ENCODE measurements around the gene PRPF19. TPM values are rescaled to one million over a fixed set of nuclear protein-coding genes. Genes with fewer than 3 reads are reported as not detected.
A peak's percentile ranks its signal among the peaks of the same experiment; 100 is the strongest.

PRPF19 gene
- total RNA-seq, 1 donor: 41.5 TPM

- TF ChIP-seq, protein P1, sequence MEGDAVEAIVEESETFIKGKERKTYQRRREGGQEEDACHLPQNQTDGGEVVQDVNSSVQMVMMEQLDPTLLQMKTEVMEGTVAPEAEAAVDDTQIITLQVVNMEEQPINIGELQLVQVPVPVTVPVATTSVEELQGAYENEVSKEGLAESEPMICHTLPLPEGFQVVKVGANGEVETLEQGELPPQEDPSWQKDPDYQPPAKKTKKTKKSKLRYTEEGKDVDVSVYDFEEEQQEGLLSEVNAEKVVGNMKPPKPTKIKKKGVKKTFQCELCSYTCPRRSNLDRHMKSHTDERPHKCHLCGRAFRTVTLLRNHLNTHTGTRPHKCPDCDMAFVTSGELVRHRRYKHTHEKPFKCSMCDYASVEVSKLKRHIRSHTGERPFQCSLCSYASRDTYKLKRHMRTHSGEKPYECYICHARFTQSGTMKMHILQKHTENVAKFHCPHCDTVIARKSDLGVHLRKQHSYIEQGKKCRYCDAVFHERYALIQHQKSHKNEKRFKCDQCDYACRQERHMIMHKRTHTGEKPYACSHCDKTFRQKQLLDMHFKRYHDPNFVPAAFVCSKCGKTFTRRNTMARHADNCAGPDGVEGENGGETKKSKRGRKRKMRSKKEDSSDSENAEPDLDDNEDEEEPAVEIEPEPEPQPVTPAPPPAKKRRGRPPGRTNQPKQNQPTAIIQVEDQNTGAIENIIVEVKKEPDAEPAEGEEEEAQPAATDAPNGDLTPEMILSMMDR (IDR thresholded peaks at IDR 0.05; ENCODE audit: insufficient read depth, low read depth, low read length): no peak
- DNase-seq (ENCODE audit: low read depth): no peak
- peak overlapping the region; percentile 72 for H3K4me3 ChIP-seq (ENCODE audit: low read depth, low read length)
Observed at GRCh38 chr11:60924906-60925853, 18.8 kb upstream of the PRPF19 start.

- peak; percentile 64 for DNase-seq (ENCODE audit: low read depth)
- peak within 1 kb of the TSS; percentile 72 for H3K4me3 ChIP-seq (ENCODE audit: low read depth, low read length)
- TF ChIP-seq, protein P1 (IDR thresholded peaks at IDR 0.05; ENCODE audit: insufficient read depth, low read depth, low read length): no peak
Observed at GRCh38 chr11:60924110-60924905, 17.9 kb upstream of the PRPF19 start, which contains the start of gene TMEM132A. Gene TMEM132A, plus strand, starts transcription at chr11:60924460. Its CDS starts 174 bp downstream, at chr11:60924634.

- peak overlapping the region; percentile 72 for H3K4me3 ChIP-seq (ENCODE audit: low read depth, low read length)
- DNase-seq (ENCODE audit: low read depth): no peak
- TF ChIP-seq, protein P1 (IDR thresholded peaks at IDR 0.05; ENCODE audit: insufficient read depth, low read depth, low read length): no peak
Observed at GRCh38 chr11:60923800-60924109, 17.4 kb upstream of the PRPF19 start.

GRCh38 chr11:60923326-60923725 lies 16.9 kb upstream of the PRPF19 start:
- TF ChIP-seq, protein P1 (IDR thresholded peaks at IDR 0.05; ENCODE audit: insufficient read depth, low read depth, low read length): no peak
- H3K4me3 ChIP-seq (ENCODE audit: low read depth, low read length): no peak overlapping the region
- no peak for DNase-seq (ENCODE audit: low read depth)

- DNase-seq (ENCODE audit: low read depth): no peak
- no peak overlapping the region for H3K4me3 ChIP-seq (ENCODE audit: low read depth, low read length)
- TF ChIP-seq, protein P1 (IDR thresholded peaks at IDR 0.05; ENCODE audit: insufficient read depth, low read depth, low read length): no peak
Observed at GRCh38 chr11:60922906-60923305, 16.5 kb upstream of the PRPF19 start.

DNA sequence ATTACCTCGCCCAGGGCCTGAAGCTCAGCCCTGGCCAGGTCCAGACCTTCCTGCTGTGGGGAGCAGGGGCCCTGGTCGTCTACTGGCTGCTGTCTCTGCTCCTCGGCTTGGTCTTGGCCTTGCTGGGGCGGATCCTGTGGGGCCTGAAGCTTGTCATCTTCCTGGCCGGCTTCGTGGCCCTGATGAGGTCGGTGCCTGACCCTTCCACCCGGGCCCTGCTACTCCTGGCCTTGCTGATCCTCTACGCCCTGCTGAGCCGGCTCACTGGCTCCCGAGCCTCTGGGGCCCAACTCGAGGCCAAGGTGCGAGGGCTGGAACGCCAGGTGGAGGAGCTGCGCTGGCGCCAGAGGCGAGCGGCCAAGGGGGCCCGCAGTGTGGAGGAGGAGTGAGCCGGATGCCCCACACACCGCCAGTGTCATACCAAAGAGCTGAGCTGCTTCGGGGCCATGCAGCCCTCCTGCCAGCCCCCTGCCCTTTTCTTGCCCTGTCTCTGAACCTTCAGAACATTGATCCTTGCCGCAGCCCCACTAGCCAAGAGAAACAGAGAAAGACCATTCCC lies 15.5 kb upstream of the PRPF19 start:
- TF ChIP-seq, protein P1 (IDR thresholded peaks at IDR 0.05; ENCODE audit: insufficient read depth, low read depth, low read length): no peak
- no peak for DNase-seq (ENCODE audit: low read depth)
- no peak overlapping the region for H3K4me3 ChIP-seq (ENCODE audit: low read depth, low read length)

Data from fibroblast of villous mesenchyme (primary cell).